HG02981 (cell line): Measurements from ENCODE around the gene MYH11.
"Not testable (repeated sequence)": the region's sequence is repeated elsewhere in the genome, so short reads cannot be mapped to it uniquely, and the experiment has no call there.

Source experiments
- ATAC-seq: cut with Tn5 transposase; IDR thresholded peaks from one replicate; pipeline ENCODE4 v1.9.1; 2021; ENCODE audit warnings: mild to moderate bottlenecking, moderate library complexity; ENCODE audit not compliant: unreplicated experiment

The MYH11 gene

GRCh38 chr16:15686287-15686686 lies 170.5 kb downstream of the MYH11 start:
- ATAC-seq = no peak

DNA sequence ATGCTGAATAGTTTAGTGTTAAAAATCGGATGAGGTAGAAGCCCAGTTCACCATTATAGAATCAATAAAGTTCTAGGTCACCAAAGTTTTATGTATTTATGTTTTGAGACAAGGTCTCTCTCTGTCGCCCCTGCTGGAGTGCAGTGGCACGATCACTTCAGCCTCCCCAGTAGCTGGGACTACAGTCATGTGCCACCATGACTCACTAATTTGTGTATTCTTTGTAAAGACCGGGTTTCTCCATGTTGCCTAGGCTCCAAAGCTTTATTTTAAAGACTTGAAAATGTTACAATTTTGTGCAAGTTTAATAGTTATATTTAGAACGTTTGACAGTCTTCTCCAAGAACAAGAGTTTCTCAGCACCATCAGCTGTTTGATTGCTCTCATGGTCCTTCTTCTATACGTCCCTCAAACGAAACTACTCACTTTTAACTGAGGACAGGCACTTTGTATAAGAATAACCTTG lies 174.7 kb downstream of the MYH11 start:
- no peak for ATAC-seq

DNA sequence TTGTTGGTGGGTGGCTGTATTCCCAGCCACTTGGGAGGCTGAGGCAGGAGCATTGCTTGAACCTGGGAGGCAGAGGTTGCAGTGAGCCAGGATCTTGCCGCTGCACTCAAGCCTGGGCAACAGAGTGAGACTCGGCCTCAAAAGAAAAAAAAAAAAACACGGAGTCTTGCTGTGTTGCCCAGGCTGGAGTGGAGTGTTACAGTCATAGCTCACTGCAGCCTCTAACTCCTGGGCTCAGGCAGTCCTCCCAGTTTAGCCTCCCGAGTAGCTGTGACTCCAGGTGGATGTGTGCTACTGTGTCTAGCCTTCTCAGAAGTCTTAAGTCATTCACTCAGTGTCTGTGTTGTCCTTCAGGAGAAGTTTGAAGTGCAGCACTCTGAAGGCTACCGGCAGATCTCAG lies 179.4 kb downstream of the MYH11 start:
- no peak for ATAC-seq

- no peak for ATAC-seq
Measured at GRCh38 chr16:15676506-15676905, 180.3 kb downstream of the MYH11 start.

- ATAC-seq = no peak
Measured at GRCh38 chr16:15674571-15674970, 182.3 kb downstream of the MYH11 start.

DNA sequence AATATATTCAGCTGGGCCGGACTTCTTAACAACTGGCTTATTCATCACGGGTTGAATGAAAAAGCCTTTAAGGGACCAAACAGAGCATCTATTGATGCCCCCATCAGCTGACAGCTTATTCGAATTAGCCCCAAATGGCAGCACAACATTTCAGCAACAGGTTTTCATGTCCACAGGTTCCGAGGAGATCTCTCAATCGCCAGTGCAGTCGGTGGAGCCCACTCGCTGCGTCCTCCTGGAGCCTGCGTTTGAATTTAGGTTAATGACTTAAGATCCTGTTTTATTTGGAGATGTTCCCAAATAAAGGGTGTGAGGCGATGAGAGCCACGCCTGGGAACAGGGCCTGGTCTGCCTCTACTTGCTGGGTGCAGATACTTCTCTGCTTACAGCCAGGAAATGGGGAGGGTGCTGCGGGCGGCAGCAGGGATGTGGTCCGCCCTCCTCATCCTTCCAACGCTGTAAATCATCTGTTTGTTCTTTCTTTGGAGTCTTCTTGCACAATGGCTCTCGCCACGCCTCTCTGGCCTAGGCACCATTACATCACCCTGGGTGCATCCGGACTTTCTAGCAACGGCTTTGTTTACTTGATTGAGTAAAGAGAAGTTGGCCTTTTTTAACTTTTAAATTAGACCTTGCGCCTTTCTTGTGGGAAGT lies 184.2 kb downstream of the MYH11 start:
- no peak for ATAC-seq

GRCh38 chr16:15672127-15672513 lies 184.7 kb downstream of the MYH11 start:
- not testable (repeated sequence) for ATAC-seq

GRCh38 chr16:15671530-15672117 lies 185.2 kb downstream of the MYH11 start:
- no peak for ATAC-seq

DNA sequence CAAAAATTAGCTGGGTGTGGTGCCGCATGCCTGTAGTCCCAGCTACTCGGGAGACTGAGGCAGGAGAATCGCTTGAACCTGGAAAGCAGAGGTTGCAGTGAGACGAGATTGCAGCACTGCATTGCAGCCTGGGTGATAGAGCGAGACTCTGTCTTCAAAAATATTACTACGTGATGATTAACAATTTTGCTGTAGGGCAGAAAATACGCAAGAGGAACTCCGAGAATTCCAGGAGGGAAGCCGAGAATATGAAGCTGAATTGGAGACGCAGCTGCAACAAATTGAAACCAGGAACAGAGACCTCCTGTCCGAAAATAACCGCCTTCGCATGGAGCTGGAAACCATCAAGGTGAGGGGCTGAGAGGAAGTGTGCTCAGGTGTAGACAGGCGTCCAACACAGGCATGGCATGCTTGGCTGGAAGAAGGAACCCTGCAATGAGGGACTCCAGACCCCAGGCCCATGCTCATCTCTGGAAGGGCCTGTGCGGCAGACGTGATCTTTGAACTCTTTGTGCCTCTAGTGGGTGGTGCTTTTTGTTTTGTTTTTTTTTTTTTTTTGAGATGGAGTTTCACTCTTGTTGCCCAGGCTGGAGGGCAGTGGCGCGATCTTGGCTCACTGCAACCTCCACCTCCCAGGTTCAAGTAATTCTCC lies 189.6 kb downstream of the MYH11 start:
- no peak for ATAC-seq

DNA sequence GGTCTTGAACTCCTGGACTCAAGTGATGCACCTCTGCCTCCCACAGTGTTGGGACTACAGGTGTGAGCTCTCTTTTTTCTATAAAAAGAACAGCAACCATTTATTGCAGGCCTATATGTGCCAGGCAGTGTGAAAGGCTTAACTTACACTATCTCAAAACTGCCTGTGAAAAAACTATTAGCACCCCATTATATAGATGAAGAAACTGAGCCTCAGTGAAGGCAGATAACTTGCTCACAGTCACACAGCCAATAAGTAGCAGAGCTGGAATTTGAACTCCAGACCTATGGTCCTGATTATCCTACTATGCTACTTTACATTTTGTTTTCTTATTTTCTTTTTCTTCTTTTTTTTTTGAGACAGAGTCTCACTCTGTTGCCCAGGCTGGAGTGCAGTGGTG lies 191.7 kb downstream of the MYH11 start:
- no peak for ATAC-seq

GRCh38 chr16:15660203-15660601 lies 196.6 kb downstream of the MYH11 start:
- ATAC-seq = no peak

- no peak for ATAC-seq
Measured at GRCh38 chr16:15658556-15658955, 198.3 kb downstream of the MYH11 start.

GRCh38 chr16:15658149-15658548 lies 198.7 kb downstream of the MYH11 start:
- no peak for ATAC-seq

DNA sequence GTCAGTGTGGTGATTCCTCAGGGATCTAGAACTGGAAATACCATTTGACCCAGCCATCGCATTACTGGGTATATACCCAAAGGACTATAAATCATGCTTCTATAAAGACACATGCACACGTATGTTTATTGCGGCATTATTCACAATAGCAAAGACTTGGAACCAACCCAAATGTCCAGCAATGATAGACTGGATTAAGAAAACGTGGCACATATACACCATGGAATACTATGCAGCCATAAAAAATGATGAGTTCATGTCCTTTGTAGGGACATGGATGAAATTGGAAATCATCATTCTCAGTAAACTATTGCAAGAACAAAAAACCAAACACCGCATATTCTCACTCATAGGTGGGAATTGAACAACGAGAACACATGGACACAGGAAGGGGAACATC lies 201.3 kb downstream of the MYH11 start:
- not testable (repeated sequence) for ATAC-seq

- ATAC-seq = no peak
Measured at GRCh38 chr16:15654591-15654990, 202.2 kb downstream of the MYH11 start.

- ATAC-seq = no peak
Measured at GRCh38 chr16:15653227-15653626, 203.6 kb downstream of the MYH11 start.
